Left cardiac atrium (tissue), 4 donors: ENCODE data around the gene NT5DC3. TPM values are rescaled to one million over a fixed set of nuclear protein-coding genes. Genes with fewer than 3 reads are reported as not detected.

Experiments used
- ATAC-seq, 2 donors: fragments of 200-7000 bp; cut with Tn5 transposase; one replicate each; pipeline ENCODE4 v1.9.1; 2020; ENCODE audit warnings: mild to moderate bottlenecking in 2 of 2, moderate library complexity in 2 of 2
- DNase-seq: peaks from one replicate; pipeline ENCODE4 v3.0.0-alpha.2; 2020
- intact Hi-C, 2 donors: fragments of 100-400 bp; cut with DNase I; formaldehyde crosslinking; loops; one replicate each; pipeline versions ENCODE4 v1.14.1 to v1.15.1; 2022 to 2023
- total RNA-seq, 2 donors: library from RNA; stranded (reverse); fragmentation: NEBNext Ultra II Directional; extraction: Animal tissue kit (Norgen Biotek cat#: 25700); gene quantifications; one replicate each; pipeline ENCODE4 v1.2.1, GENCODE V29; 2021
- donor health status: DM: no; HTN: yes; CAD: no.
- donor health status: DM: no; HTN: yes; CAD: no; lungs with severe emphysema.
- donor health status: DM: yes; HTN: yes; CAD: no.
- donor health status: Dilated cardiomyopathy.

Gene NT5DC3
- total RNA-seq, 2 donors from 2014 or later: 2.4 to 4.9 TPM

GRCh38 chr12:103858335-103858734 lies 17.3 kb upstream of the NT5DC3 start:
- DNase-seq: no peak
- ATAC-seq: no peak
- intact Hi-C loops: no loop called here

DNA sequence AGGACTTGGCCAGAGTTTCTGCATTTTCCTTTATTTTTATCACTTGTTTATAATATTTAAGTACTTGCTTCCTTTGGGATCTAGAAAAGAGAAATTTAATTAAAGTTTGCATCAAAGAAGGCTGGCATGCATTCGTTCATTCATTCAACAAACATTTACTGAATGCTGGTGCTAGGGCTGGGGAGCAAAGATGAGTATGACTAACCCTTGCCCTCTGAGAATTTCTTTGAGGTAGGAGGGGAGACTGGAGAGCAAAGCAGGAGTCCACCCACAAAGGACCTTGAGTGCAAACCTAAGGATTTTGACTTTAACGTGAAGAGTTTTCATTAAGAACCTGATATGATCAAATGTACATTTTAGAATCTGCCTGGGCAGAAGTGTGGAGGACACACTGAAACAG lies 16.1 kb upstream of the NT5DC3 start:
- DNase-seq: no peak
- no peak for ATAC-seq
- intact Hi-C loops: no loop called here

GRCh38 chr12:103855896-103856657 lies 15.0 kb upstream of the NT5DC3 start:
- ATAC-seq: no peak
- no peak for DNase-seq
- intact Hi-C loops: no loop called here

- intact Hi-C loops: no loop called here
- no peak for ATAC-seq
- DNase-seq: no peak
Observed at GRCh38 chr12:103855036-103855712, 14.1 kb upstream of the NT5DC3 start.

- intact Hi-C loops: no loop called here
- ATAC-seq (no peak), DNase-seq (no peak)
Observed at GRCh38 chr12:103854372-103854973, 13.4 kb upstream of the NT5DC3 start.

- intact Hi-C loops: no loop called here
- no peak for ATAC-seq
- DNase-seq: no peak
Observed at GRCh38 chr12:103852498-103852997, 11.5 kb upstream of the NT5DC3 start.

GRCh38 chr12:103851127-103851526 lies 10.1 kb upstream of the NT5DC3 start:
- peak in 1 of 2 donors; percentile 61 for ATAC-seq
- intact Hi-C loops: no loop called here
- DNase-seq: no peak

DNA sequence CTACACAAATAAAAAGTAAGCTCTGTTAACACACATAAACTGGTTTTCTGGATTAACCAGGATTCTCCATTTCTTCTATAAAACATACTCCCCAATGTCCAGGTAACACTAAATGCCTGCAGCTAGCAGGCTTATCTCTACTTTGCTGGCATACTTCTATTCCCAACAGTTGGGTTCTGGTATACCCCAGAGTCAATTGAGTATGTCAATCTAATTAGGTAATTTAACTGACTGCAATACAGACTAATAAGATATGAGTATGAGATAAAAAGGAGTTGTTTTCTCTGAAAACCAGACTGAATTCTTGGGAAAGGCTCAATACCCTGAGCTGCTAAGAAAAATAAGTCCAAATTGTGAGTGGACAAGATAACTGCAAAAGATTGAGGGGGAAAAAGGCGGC lies 9.4 kb upstream of the NT5DC3 start:
- DNase-seq (no peak), ATAC-seq (no peak)
- intact Hi-C loops: no loop called here

- ATAC-seq (peak; percentile 50 to 54), DNase-seq (no peak)
- intact Hi-C loops: no loop called here
Observed at GRCh38 chr12:103848917-103849491, 8.0 kb upstream of the NT5DC3 start.

DNA sequence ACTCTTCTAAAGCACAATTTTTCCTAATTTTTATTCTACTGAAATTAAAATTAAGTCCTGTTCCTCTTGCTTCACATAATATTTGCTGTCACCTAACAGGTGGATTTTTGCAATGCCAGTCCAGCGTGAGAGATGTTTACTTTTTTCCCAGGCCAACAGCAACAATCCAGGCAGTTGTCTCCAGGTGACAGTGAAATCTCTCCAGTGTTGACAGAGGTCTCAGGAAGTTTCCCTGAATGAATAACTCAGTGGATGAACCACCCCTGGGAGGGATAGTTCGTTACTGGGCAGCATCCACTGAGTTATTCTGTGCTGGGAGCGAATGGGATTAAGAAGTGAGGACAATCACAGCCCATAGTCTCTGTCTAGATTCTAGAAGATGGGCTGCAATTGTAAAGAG lies 7.1 kb upstream of the NT5DC3 start:
- ATAC-seq: no peak
- intact Hi-C loops: no loop called here
- DNase-seq: no peak

DNA sequence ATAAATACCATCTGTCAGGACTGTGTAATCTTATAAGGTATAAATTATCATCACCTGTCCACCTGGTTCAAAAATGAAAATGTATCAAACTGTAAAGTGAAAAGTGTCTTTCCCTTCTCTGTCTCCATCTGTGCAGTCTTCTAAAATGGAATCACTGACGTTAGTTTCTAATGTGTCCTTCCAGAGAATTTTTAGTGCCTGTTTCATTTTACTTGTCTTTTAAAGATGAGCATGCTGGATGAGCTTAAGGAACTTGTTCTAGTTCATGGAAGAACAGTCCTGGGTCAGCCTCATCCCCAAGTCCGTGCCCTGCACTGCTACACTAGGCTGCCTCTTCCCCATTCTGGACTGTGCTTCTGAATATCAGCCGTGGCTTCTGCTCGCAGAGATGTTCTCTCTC lies 5.4 kb upstream of the NT5DC3 start:
- intact Hi-C loops: no loop called here
- no peak for ATAC-seq
- DNase-seq: no peak

- ATAC-seq: no peak
- DNase-seq: no peak
- intact Hi-C loops: no loop called here
Observed at GRCh38 chr12:103844305-103844704, 3.3 kb upstream of the NT5DC3 start.

GRCh38 chr12:103841690-103842584 lies 903 bp upstream of the NT5DC3 start:
- DNase-seq: peak; percentile 45
- intact Hi-C loops: no loop called here
- peak; percentile 24 to 61 for ATAC-seq

DNA sequence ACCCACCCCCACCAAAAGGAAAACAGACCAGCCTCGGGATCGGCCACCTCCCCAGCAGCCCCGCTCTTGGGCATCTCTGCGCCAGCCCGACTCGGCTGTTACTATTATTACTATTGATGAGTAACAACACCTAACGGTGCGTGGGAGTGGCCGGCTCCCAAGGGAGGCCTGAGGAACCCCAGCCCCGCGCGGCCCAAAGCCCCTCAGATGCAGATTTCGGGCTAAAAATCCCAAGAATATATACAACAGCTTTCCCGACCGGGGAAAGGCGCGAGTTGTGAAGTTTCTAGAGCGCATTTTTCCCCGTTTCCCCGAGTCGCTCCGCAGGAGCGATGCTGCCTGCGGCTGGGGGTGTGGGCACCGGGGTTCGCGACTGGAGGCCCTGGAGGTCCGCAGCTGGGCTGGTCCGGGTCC lies 565 bp downstream of the NT5DC3 start:
- peak; percentile 17 to 24 for ATAC-seq
- peak; percentile 31 for DNase-seq
- intact Hi-C loops: no loop called here

GRCh38 chr12:103839609-103840461 lies 1.2 kb downstream of the NT5DC3 start:
- ATAC-seq (no peak), DNase-seq (no peak)
- intact Hi-C loops: no loop called here

GRCh38 chr12:103839103-103839502 lies 1.9 kb downstream of the NT5DC3 start:
- ATAC-seq: no peak
- no peak for DNase-seq

GRCh38 chr12:103838254-103838914 lies 2.6 kb downstream of the NT5DC3 start:
- intact Hi-C loops: no loop called here
- no peak for DNase-seq
- no peak for ATAC-seq

More at GRCh38 chr12:103839103-103839502, 1.9 kb downstream of the NT5DC3 start:
- intact Hi-C loops: no loop called here
